GM18909 (cell line): ENCODE results near the gene C6orf89.

ENCODE experiments used
- ATAC-seq: cut with Tn5 transposase; IDR thresholded peaks from one replicate; pipeline ENCODE4 v1.9.1; 2021; ENCODE audit warnings: mild to moderate bottlenecking; ENCODE audit not compliant: unreplicated experiment, poor library complexity

Gene C6orf89

GRCh38 chr6:36885461-36886401 is at the start of gene C6orf89:
Gene C6orf89 (plus strand): TSS chr6:36885952. CDS start chr6:36899445, 13,493 bp downstream.
- ATAC-seq = peak; percentile 96

GRCh38 chr6:36836111-36837021 is 49.4 kb upstream of the C6orf89 start:
- no peak for ATAC-seq

GRCh38 chr6:36837022-36837339 is 48.8 kb upstream of the C6orf89 start:
- ATAC-seq = no peak

- ATAC-seq = no peak
Measured at GRCh38 chr6:36837686-36838085, 48.1 kb upstream of the C6orf89 start.

GRCh38 chr6:36838896-36839748 is 46.6 kb upstream of the C6orf89 start, which contains the start of gene CPNE5:
Gene CPNE5 (minus strand): TSS chr6:36839444. CDS start chr6:36839377, 67 bp downstream.
- ATAC-seq = no peak

GRCh38 chr6:36839749-36840431 is 45.9 kb upstream of the C6orf89 start:
- ATAC-seq = no peak

GRCh38 chr6:36840432-36841403 is 45.0 kb upstream of the C6orf89 start:
- no peak for ATAC-seq

GRCh38 chr6:36841756-36842155 is 44.0 kb upstream of the C6orf89 start:
- no peak for ATAC-seq

GRCh38 chr6:36843170-36843569 is 42.6 kb upstream of the C6orf89 start:
- ATAC-seq = no peak

- no peak for ATAC-seq
Measured at GRCh38 chr6:36844232-36845170, 41.3 kb upstream of the C6orf89 start.

- no peak for ATAC-seq
Measured at GRCh38 chr6:36845233-36845632, 40.5 kb upstream of the C6orf89 start.

- ATAC-seq = no peak
Measured at GRCh38 chr6:36847152-36847551, 38.6 kb upstream of the C6orf89 start.

GRCh38 chr6:36847991-36848390 is 37.8 kb upstream of the C6orf89 start:
- no peak for ATAC-seq

- no peak for ATAC-seq
Measured at GRCh38 chr6:36848658-36849441, 36.9 kb upstream of the C6orf89 start.

- no peak for ATAC-seq
Measured at GRCh38 chr6:36850021-36850420, 35.7 kb upstream of the C6orf89 start.

GRCh38 chr6:36851149-36851614 is 34.6 kb upstream of the C6orf89 start:
- ATAC-seq = no peak
